ENCODE data around the gene LRRC8B.
"Not testable (repeated sequence)": the region's sequence is repeated elsewhere in the genome, so short reads cannot be mapped to it uniquely, and the experiment has no call there.

LRRC8B gene

DNA sequence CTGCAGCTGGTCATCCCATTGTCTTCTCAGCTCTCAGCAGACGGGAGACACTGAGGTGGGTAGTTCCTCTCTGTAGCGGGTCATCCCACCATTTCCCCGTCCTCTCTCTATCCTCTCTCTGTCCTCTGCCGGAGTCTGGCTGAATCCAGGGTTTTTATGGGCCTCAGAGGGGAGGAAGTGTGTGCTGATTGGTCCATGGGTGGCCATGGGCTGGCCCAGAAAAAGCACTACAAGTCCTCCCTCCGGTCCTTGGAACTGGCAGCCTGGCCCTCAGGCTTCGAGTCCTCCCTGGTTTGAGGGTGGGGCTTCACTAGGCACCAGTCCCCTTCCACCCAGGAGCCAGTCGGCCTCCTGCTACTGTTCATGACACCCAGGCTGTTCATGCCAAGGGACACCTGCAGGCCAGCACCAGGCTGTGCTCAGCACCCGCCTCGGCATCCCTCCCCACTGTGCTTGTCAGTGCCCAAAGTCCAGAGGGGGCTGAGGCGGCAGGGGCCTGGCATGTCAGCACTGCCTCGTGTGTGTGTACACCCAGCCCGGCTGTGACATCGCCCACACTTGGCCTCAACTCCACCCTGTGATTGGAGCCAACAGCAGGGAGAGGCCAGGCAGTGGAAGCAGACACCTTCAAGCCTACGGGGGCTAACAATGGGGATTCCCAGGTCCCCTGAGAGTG is 85.3 kb downstream of the LRRC8B start:
- peak; percentile 48 to 53 for DNase-seq

DNA sequence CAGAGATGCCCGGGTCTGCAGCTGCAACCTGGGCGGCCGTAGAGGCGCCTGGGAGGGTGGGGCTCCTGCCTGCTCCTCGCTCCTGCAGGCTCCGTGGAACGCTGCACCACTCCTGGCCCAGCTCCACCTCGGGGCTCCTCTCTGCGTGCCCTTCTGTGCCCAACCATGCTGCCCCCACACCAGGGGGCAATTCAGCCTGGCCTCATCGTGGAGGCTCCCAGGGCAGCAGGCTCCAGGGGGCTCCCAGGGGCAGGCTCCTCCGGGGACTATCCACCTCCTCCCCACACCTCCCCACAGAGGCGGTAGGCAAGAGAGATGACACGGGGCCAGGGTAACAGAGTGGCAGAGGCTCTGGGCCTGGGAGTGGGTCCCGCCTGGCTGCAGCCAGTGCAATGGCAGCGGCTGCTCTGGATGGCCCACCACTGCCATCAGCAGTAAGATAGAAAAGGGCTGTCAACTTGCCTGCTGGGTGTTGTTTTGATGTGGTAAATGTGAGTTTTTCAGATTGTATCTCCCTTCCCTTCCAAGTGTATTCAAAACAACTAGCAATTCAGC is 85.9 kb downstream of the LRRC8B start:
- DNase-seq, result peak in 1 of 2 donors; percentile 49

DNA sequence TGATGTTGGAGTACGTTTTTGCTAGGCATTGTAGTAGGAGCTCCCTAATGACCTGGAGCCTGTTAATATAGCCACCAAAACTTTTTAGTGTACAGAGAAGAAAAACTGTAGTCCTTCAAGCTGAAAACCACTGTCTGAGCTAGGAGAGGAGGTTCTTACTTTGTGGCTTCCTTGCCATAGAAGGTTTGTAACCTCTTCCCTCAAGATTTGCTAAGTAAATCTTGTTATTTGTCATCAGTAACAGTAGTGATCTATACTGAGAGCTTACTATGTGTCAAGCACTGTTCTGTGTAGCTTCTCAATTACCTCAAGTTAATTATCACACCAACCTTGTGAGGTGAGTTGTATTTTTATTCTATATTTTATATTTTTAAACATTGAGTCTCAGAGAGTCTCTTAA is 87.1 kb downstream of the LRRC8B start:
- DNase-seq, result no peak

DNA sequence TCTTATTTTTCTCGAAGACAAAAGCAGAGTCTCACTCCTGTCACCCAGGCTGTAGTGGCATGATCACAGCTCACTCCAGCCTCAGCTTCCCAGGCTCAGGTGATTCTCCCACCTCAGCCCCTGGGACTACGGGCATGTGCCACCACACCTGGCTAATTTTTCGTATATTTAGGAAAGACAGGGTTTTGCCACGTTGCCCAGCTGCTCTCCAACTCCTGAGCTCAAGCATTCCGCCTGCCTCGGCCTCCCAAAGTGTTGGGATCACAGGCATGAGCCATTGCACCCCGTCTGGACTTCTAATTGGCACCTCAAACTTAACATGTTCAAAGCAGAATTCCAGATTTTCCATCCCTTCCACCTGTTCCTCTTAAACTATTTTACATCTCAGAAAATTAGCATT is 89.3 kb downstream of the LRRC8B start:
- no peak for DNase-seq

DNA sequence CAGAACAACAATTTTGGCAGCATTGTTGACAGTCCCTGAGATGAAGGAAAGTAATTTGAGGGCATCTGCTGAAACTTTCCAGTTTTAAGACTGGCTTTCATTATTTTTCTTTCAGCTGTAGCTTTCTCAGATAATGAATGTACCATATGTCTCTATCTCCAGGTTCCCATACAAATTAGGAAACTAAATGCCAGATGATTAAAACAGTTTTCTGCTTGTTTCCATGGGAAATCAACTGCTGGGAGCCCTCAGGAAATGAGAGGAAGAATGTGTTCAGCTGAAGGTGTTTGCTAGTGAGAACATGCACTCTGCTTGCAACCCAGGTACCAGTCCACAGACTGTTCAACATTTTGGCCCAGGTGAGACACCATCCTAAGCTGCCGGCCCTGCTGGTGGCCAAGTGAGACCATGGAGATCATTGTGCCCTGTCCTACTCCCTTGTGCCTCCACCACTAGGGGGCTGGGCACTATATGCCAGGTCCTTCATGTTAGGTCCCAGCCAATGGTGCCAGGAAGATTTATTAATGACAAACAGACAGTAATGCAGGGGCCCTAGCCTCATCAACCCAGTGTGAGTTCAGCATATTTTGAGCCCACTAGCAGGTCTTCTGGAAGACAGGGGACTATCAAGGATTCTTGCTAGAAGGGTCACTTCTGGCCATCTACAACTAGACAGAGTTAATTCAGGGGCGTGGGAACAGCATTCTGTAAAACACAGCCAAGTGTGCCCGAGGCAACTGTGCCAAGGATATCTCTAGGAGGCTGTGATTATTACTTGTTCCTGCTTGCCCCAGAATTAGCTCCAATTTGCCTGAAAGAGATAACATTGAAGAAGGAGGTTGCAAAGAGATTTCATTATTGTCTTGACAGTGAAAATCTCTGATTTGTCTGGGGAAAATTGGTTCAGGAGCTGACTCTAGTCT is 91.3 kb downstream of the LRRC8B start:
- DNase-seq, result peak in 1 of 2 donors; percentile 43

DNA sequence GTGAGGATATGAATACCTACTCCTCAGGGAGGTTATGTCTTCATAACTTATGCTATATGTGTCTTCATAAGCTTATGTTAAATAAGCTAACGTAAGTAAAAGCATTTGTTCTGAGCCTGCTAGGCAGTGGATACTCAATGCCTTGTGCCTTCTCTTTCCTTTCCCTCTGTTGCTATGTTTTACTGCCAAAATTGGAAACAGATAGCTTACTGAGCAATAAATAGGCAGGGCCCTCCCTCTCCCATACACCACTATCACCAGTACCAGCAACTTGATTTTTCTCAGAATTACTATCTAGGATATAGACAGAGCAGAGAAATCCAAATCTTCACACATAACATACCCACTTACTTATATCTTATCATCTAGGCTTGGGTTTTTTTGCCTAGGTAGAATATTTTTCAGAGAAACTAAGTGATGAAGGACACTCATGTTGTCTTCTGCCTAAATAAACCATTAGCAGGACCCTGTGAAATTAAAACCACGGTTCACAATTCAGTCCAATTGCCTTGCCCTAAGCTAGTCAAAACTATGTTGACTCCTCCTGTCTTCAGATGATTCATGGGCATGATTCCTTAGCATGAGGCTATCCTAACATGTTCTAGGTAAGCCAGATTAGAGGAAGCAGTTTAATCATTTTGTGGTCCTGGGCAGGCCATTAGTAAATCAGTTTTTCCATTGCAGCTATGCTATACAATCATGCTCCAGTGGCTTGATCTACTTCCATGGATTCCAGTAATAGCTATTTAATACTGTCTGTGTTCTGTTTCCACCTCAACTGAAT is 92.4 kb downstream of the LRRC8B start:
- DNase-seq, result no peak

DNA sequence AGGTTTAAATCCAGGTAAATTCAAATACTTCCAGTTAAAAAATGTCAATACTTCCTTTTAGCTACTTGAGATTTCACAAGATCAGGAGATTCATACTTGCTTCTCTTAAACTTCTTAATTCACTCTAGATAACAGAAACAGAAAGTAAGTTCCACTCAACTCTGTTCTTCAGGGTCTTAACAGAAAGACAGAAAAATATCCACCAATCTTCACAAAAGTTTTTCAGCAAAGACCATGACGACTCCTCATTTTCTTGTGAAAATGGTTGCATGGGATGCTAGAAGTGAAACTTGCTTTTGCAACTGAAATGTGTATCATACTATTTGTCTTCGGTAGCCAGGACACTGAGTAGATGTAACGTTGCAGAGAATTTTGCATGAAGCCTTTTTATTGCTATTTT is 96.0 kb downstream of the LRRC8B start:
- DNase-seq, result no peak

DNA sequence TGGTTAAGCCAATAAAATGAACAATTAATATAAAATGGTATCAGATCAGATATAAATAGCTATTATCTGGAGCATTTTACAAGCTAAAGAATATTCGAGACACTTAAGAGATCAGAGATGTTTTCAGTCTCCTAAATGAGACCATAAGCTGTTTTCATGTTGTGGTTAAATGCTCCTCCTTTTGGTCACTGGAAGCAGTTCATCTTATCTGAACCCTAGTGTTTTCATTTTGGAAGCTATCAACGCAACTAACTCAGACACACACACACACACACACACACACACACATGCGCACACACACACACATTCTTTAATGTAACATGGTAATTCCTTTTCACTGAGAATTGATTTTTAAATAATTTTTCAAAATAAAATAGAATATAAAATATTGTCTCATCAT is 98.3 kb downstream of the LRRC8B start:
- DNase-seq, result no peak

DNA sequence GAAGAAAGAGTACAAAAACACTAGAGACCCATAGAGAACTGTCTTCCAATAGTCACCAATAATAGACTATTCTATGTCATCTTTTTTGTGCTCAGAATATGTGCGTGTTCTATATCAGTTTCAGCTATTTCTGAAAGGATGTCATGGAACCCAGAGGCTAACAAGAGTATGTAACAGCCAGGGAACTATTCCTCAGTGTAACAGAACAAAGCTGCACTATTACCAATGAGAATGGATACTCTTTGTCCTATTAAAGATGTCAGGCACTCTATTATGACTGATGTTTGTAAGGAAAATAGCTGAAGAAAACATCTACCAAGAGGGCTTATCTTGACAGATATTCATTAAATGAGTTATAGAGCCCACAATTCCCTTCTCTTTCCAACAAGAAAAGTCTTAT is 99.7 kb downstream of the LRRC8B start:
- DNase-seq, result no peak

DNA sequence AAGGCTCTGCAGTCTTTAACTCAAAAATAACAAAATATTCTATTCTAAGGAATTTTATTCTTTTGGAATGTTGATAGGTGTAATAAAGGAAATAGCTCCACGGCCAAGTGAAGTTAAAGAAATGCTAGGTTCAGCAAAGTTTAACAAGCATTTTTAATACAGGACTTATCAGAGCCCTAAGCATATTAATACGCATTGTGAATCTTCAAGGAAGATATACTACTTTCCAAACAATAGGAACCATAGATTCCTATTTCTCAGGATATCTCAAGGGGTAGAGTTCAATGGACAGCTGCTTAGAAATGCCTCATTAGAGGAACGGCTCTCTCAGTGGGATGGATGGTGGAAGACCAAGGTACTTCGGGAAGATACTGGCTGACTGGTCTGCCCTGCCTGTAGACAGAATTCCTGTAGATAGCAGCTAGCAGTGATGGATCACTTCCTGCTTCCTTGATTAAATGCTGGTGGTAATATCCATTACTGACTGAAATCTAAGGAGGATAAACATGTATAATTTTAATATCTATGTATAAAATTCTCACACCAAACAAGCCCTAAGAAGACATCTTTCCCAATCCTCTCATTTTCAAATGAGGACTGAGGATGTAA is 100.2 kb downstream of the LRRC8B start:
- DNase-seq, result no peak

DNA sequence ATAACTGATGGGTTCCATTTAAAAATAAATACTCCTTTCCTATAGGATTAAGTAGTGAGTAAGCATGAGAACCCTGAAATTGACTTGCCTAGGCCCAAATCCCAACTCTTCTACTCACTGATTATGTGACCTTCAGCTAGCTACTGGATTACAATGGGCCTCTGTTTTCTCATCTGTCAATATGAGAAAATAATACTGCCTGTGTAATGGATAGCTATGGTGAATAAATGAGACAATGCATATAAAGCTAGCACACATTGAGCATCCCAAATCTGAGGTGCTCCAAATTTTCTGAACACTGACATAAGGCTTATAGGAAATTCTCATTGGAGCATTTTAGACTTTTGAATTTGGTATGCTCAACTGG is 103.0 kb downstream of the LRRC8B start:
- no peak for DNase-seq

DNA sequence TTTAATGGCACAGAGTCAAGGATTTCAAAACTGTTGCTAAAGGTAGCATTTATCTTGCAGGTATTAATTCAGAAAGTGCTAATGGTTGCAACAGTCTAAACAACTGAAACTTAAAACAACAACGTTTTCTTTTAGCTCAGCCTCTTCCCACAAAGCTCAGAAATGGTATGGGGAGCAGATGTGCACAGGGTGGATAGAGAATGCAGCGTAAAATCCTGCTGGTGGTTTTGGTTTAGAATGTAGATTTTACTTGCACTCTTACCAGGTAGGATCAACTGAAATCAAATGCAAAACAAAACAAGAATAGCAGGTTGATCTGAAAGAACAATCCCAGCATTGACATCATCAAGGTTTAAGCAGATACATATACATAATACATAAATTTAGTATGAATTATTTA is 104.5 kb downstream of the LRRC8B start:
- no peak for DNase-seq

DNA sequence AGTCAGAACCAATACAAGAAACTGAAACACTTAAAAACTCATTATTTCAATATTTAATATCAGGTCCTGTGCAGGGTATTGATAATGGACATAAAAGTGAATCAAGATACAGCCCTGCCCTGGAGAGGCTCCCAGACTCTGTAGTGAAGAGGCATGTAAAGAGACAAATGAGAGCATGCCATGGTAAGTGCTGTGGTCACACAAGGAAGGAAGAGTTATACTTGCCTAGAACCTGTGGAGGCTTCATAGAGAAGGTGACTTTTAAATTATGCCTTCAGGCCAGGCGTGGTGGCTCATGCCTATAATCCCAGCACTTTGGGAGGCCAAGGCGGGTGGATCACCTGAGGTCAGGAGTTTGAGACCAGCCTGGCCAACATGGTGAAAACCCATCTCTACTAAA is 105.0 kb downstream of the LRRC8B start:
- not testable (repeated sequence) for DNase-seq

DNA sequence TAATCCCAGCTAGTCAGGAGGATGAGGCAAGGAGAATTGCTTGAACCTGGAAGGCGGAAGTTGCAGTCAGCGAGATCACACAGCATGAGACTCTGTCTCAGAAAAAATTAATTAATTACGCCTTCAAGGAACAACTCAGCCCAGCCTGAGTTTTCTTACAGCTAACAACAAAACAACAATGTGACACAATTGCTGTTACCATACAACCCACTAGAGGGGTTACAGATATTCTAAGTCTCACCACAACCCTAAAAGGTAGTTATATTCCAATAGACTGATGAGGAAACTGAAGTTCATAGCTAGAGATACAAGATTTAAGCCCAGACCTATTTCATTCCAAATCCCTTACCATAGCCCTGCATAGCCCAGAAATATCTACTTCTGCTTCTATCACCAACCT is 105.4 kb downstream of the LRRC8B start:
- DNase-seq, result no peak

DNA sequence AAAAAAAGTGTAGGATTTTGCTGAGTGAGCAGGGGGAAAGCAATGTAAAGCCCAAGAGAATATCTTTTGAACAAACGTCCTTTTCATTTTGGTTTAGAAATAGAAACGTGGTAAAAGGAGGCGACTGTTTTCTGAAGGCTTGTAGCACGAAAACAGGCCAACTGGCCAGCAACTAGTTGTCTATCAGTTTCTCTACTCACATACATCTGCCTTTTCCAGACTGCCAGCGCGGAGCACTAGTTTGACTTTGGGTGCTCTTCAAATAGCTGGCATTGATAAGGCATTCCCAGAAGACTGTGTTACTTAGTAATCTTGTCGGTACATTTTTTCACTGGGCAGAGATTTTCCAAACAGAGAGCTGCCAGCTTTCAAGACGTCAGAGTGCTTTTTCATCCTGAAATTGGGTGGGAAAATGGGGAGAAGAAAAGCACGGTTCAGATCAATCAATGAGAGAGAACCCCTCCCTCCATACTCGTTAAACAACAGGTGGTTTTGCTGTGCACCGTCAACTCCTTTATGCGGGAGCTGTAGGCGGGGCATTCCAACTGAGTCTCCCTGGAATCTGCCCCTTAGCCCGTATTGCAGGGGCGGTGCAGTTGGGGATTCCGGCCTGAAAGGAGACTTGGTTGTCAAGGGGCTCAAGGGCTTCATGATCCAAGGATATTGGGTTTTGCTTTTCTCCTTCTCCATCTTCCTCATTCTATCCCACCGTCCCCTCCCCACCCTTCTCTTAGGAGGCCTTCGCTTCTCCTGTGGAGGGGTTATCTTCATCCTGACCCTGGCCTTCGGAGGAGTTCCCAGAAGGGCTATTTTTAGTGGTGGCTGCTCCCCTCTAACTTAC is 107.4 kb downstream of the LRRC8B start:
- DNase-seq, result no peak

DNA sequence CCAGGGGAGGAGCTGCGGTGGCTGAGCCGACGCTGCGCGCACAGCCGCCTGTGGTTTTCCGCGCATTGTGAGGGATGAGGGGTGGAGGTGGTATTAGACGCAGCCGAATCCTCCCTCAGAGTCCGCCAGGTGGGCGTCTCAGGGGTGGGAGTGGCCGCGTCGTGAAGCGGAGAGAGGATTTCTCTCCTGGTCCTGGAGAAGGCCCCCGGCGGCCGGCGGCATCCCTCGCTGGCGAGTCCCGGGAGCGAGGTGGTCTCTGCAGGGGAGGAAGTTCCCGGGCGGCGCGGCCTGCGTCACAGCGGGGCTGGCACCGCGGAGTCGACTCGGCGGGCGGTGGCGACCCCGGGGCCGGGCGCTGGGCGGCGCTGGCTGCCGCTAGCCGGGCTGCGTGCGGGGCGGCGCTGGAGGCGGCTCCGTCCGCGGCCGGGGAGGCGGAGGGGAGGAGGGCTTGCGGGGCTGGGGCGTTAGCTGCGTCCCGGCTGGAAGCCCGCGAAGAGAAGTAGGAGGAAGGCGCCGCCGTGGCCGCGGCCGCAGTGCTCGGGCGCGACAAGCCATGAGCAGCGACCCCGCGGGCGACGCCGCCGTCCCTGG is 108.1 kb downstream of the LRRC8B start, which contains the start of gene LRRC8C:
Gene LRRC8C (plus strand): TSS at position 464 of the 591 bp plus-strand sequence. CDS start 53,354 bp downstream, outside the sequence.
- peak; percentile 87 to 90 for DNase-seq

DNA sequence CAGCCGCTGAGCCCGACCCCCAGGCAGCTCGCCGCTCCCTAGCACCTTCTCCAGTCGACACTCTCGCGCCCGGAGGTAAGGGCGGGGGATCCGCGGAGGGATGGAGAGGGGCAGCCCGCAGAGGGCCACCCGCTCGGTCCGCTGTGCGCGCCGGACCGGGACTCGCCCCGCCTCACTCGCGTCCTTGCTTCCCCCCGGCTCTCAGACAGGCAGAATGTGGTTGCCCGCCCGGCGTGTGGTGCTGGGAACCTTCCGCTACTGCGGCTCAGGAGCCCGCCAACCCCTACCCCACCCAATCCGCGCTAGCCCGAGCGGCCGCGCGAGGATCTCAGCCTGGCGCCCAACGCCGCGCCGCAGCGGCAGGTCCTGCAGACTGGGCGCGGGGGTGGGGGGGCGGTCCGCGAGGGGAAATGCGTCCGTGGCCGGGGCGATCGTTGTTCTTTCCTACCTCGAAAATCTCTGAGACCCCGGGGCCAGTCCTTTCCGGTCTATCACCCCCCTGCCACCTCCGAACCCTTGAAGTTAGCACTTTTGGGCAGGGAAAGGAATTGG is 108.7 kb downstream of the LRRC8B start:
- DNase-seq, result peak; percentile 52 to 66

DNA sequence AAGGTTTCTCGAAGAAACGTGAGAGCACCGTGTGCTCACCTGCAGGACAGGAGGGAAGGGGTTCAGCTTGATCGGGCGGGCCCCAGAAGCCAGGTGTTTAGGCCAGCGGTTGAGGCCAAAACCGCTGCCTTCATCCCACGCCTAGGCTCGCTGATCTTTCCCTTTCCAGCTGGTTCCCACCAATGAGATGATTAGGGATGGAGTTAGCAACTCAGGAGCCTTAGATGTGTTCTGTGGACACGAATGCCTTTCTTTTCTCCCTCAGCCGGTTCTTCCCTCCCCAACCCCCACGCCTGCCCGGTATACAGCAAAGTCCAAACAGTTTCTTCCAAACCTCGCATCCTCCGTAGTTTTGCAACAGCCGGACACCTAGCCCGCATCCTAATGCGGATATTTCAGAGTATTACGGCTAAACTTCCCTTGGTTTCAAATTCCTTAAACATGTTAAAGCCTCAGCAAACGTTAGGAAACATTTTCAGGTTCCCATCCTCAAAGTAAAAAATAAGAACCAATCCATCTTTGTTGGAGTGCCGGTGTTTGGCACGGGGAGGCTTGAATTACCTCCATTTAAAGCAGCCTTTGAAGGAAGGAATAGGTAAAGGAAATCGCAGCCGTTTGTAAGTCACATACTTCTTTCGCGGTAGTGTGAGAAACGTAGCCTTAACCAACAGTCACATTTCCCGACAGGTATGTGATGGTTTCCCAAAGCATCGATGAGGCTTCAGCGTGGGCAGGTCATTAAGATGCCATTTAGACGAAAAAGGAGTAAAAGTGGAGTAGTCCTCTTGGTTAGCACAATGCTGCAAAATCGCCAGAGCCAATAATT is 109.4 kb downstream of the LRRC8B start:
- DNase-seq, result peak; percentile 44 to 50

DNA sequence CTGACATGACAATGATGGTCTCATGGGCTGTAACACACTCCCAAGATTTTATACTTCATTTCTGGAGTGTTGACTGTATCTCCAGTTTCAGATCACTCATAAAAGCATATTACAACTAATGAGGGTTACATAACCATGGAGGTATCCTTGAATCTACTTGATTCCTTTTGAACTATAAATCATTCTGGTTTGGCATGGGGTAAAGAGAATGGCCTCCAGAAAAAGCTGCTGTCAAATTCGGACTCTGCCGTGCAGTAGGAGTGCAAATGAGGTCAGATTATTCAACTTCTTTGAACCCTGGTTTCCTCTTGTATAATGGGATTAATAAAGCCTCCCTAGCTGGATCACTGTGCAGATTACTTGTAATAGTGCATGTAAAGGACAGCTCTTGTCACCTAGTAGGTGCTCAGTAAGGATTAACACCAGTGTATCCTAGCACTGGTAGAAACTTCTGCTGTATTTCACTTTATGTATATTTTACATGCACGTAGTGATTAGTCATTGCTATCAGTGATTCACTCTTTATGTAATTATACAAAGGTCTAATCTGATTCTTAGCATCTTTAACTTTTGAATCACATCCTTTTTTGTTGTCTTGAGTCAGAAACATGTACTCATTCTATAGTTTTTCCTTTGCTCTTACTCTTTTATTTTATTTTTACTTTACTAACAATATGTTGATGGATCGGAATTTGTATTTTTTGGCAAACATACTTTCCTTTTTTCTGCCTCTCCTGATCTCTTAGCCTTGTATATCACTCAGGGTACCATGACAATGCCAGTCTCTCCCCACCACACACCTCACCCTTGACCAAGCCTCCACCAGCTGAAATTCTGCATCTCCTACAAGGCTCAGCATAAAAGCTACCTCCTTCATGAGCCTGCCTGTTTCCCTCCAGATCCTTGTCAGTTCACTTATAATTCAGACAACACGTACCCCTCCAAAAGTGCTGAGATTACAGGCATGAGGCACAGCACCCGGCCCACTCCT is 111.5 kb downstream of the LRRC8B start:
- DNase-seq, result no peak
